Liver (tissue), 3 donors: ENCODE measurements around the gene CSNK1G3.

Experiments
- CTCF ChIP-seq: fragments of 150-350 bp; IDR thresholded peaks from 2 replicates; pipeline ENCODE4 v1.5.1; 2017; ENCODE audit warnings: improper control_type of control experiment, low read depth, low read length; ENCODE audit not compliant: missing input control
- GABPA ChIP-seq, 2 donors: IDR thresholded peaks in 1 of 2; conservative IDR thresholded peaks in 1 of 2; 2 replicates each; pipeline ENCODE4 v1.6.1; 2016; ENCODE audit warnings: antibody characterized with exemption in 2 of 2, mild to moderate bottlenecking in 1 of 2, moderate library complexity in 1 of 2
- RXRA ChIP-seq, 2 donors: IDR thresholded peaks; 2 replicates each; pipeline ENCODE4 v1.6.1; 2017 to 2018; ENCODE audit warnings: antibody characterized with exemption in 2 of 2, mild to moderate bottlenecking in 1 of 2
- YY1 ChIP-seq: IDR thresholded peaks from 2 replicates; pipeline ENCODE4 v1.6.1; 2016; ENCODE audit warnings: antibody characterized with exemption, mild to moderate bottlenecking
- donor health status: healthy.
- donor health status: healthy.

- TF ChIP-seq YY1 (no peak), CTCF (no peak), RXRA (IDR thresholded peaks at IDR 0.05) (no peak), GABPA (IDR thresholded peaks at IDR 0.05 in 1 of 2, conservative IDR thresholded peaks at IDR 0.05 in 1 of 2) (no peak)
Observed at GRCh38 chr5:123503299-123503698, 8.7 kb upstream of the CSNK1G3 start.
